Measurements from ENCODE around the gene CCDC92.

DNA sequence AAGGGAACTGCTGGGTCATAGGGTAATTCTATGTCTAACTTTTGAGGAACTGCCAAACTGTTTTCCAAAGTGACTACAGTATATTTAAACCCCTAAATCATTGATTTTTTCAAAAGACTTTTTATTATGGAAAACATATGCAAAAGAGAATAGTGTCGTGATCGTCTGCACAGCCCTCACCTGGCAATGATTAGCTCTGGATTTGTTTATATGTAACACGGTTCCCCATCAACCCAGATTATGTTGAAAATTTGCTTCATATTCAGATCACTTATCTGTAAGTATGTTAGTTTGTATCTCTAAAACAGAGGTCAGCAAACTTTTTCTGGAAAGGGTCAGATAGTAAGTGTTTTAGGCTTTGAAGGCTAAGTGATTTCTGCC lies 52.7 kb downstream of the CCDC92 start:
- TF ChIP-seq, protein P1, sequence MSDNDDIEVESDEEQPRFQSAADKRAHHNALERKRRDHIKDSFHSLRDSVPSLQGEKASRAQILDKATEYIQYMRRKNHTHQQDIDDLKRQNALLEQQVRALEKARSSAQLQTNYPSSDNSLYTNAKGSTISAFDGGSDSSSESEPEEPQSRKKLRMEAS (IDR thresholded peaks at IDR 0.05): no peak
- TF ChIP-seq EP300 (IDR thresholded peaks at IDR 0.05; ENCODE audit: borderline replicate concordance) (no peak), CEBPB (IDR thresholded peaks at IDR 0.05) (no peak), CREB1 (IDR thresholded peaks at IDR 0.05; ENCODE audit: low read depth) (no peak), USF1 (IDR thresholded peaks at IDR 0.05) (no peak), TAF1 (IDR thresholded peaks at IDR 0.05; ENCODE audit: low read depth) (no peak), YY1 (IDR thresholded peaks at IDR 0.05; ENCODE audit: low read depth) (no peak), ZBTB7A (IDR thresholded peaks at IDR 0.05; ENCODE audit: low read depth) (no peak), RAD21 (IDR thresholded peaks at IDR 0.05; ENCODE audit: low read depth) (no peak)
- TF ChIP-seq, protein P2, sequence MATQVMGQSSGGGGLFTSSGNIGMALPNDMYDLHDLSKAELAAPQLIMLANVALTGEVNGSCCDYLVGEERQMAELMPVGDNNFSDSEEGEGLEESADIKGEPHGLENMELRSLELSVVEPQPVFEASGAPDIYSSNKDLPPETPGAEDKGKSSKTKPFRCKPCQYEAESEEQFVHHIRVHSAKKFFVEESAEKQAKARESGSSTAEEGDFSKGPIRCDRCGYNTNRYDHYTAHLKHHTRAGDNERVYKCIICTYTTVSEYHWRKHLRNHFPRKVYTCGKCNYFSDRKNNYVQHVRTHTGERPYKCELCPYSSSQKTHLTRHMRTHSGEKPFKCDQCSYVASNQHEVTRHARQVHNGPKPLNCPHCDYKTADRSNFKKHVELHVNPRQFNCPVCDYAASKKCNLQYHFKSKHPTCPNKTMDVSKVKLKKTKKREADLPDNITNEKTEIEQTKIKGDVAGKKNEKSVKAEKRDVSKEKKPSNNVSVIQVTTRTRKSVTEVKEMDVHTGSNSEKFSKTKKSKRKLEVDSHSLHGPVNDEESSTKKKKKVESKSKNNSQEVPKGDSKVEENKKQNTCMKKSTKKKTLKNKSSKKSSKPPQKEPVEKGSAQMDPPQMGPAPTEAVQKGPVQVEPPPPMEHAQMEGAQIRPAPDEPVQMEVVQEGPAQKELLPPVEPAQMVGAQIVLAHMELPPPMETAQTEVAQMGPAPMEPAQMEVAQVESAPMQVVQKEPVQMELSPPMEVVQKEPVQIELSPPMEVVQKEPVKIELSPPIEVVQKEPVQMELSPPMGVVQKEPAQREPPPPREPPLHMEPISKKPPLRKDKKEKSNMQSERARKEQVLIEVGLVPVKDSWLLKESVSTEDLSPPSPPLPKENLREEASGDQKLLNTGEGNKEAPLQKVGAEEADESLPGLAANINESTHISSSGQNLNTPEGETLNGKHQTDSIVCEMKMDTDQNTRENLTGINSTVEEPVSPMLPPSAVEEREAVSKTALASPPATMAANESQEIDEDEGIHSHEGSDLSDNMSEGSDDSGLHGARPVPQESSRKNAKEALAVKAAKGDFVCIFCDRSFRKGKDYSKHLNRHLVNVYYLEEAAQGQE (IDR thresholded peaks at IDR 0.05; ENCODE audit: low read depth): no peak
